Neural progenitor cell (in vitro differentiated cells): Measurements from ENCODE around the gene PJVK. TPM values are rescaled to one million over a fixed set of nuclear protein-coding genes. Genes with fewer than 3 reads are reported as not detected.
"Not testable (repeated sequence)": the region's sequence is repeated elsewhere in the genome, so short reads cannot be mapped to it uniquely, and the experiment has no call there.

ENCODE experiments used
- DNase-seq: peaks from one replicate; pipeline ENCODE4 v3.0.0-alpha.2; 2016; ENCODE audit warnings: low spot score
- H2AFZ ChIP-seq: fragments of 200-600 bp; sonication (generic); replicated peaks from 2 replicates; pipeline ENCODE4 v1.6.1; 2016; ENCODE audit warnings: antibody characterized with exemption
- H3F3A ChIP-seq: fragments of 200-600 bp; sonication (generic); 2 replicates; pipeline ENCODE4 v1.6.1; 2016; ENCODE audit warnings: antibody characterized with exemption, low read depth
- H3K27ac ChIP-seq: fragments of 200-600 bp; sonication (generic); 2 replicates; pipeline ENCODE4 v1.5.1; 2016; ENCODE audit warnings: mild to moderate bottlenecking
- H3K27me3 ChIP-seq: fragments of 200-600 bp; sonication (generic); 2 replicates; pipeline ENCODE4 v1.6.1; 2016; ENCODE audit warnings: mild to moderate bottlenecking, moderate library complexity
- H3K36me3 ChIP-seq: fragments of 200-600 bp; sonication (generic); 2 replicates; pipeline ENCODE4 v1.5.1; 2016
- H3K4me1 ChIP-seq: fragments of 200-600 bp; sonication (generic); 2 replicates; pipeline ENCODE4 v1.6.1; 2016; ENCODE audit warnings: mixed run types
- H3K4me2 ChIP-seq: fragments of 200-600 bp; sonication (generic); 2 replicates; pipeline ENCODE4 v1.6.1; 2016
- H3K4me3 ChIP-seq: fragments of 200-600 bp; sonication (generic); 2 replicates; pipeline ENCODE4 v1.5.1; 2016
- H3K79me2 ChIP-seq: fragments of 200-600 bp; sonication (generic); 2 replicates; pipeline ENCODE4 v1.6.1; 2016; ENCODE audit warnings: low read depth
- H3K9ac ChIP-seq: fragments of 200-600 bp; sonication (generic); 2 replicates; pipeline ENCODE4 v1.6.1; 2016
- H3K9me3 ChIP-seq: fragments of 200-600 bp; sonication (generic); 2 replicates; pipeline ENCODE4 v1.5.1; 2016; ENCODE audit warnings: low read depth
- H4K20me1 ChIP-seq: fragments of 200-600 bp; sonication (generic); 2 replicates; pipeline ENCODE4 v1.6.1; 2016; ENCODE audit warnings: low read depth
- H3K27ac Mint-ChIP-seq: 3 replicates; pipeline ENCODE4 v1.8.0; 2021; ENCODE audit warnings: mixed read lengths
- H3K27me3 Mint-ChIP-seq: 2 replicates; pipeline ENCODE4 v1.8.0; 2022; ENCODE audit warnings: low read depth, mild to moderate bottlenecking, inconsistent platforms, moderate library complexity, mixed read lengths; ENCODE audit not compliant: insufficient read depth
- H3K36me3 Mint-ChIP-seq: 3 replicates; pipeline ENCODE4 v1.8.0; 2021; ENCODE audit warnings: mixed read lengths
- H3K4me1 Mint-ChIP-seq: 3 replicates; pipeline ENCODE4 v1.8.0; 2021; ENCODE audit warnings: mixed read lengths
- H3K4me3 Mint-ChIP-seq: 3 replicates; pipeline ENCODE4 v1.8.0; 2021; ENCODE audit warnings: mild to moderate bottlenecking, moderate library complexity, mixed read lengths
- H3K9me3 Mint-ChIP-seq: 3 replicates; pipeline ENCODE4 v1.8.0; 2020; ENCODE audit warnings: mixed read lengths
- CTCF ChIP-seq: fragments of 200-600 bp; sonication (generic); IDR thresholded peaks from 2 replicates; pipeline ENCODE4 v1.5.1; 2017; ENCODE audit warnings: antibody characterized with exemption, mild to moderate bottlenecking
- EZH2 ChIP-seq: fragments of 200-600 bp; sonication (generic); IDR thresholded peaks from 2 replicates; pipeline ENCODE4 v1.6.1; 2017; ENCODE audit warnings: antibody characterized with exemption, mild to moderate bottlenecking, moderate library complexity
- EZH2phosphoT487 ChIP-seq: fragments of 200-600 bp; sonication (generic); IDR thresholded peaks from 2 replicates; pipeline ENCODE4 v1.6.1; 2017; ENCODE audit warnings: antibody characterized with exemption
- total RNA-seq: library from RNA; depleted of rRNA; stranded (reverse); fragments of >200 nt; gene quantifications from 2 replicates; pipeline ENCODE4 v1.2.3, GENCODE V29; 2015; ENCODE audit warnings: low replicate concordance

The PJVK gene
- total RNA-seq, 1 donor from 2014 or later, result 3.0 TPM

DNA sequence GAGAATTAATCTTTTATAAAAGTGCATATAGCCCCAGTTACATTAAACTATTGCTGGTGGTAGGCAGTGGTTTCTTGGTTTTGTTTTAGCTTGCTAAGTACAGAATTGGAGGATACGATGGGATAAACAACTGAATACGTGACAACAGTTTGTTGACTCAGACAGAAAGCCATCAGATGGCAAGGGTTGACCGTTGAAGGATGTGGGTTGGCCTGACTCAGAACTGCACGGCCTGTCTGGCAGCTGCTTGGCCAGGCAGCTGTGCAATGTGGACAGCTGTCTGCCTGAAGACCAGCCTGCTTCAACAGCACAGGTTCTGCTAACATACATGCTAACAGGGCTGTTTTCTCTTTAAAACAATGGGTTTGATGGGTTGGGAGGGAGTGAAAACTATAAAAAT, 46.8 kb upstream of the PJVK start:
- H3K9me3 Mint-ChIP-seq, result no peaks in the 10 kb centered on the region
- no peaks in the 10 kb centered on the region for H3K36me3 ChIP-seq
- H3K4me3 ChIP-seq, result no peak overlapping the region
- no peaks in the 10 kb centered on the region for H3K27me3 Mint-ChIP-seq
- H3K4me1 Mint-ChIP-seq, result no peaks in the 10 kb centered on the region
- H3K27me3 ChIP-seq, result no peaks in the 10 kb centered on the region
- no peak overlapping the region for H3K4me3 Mint-ChIP-seq
- H2AFZ ChIP-seq, result no peak overlapping the region
- DNase-seq, result no peak
- no peaks in the 10 kb centered on the region for H3K36me3 Mint-ChIP-seq
- no peak for TF ChIP-seq EZH2phosphoT487
- TF ChIP-seq EZH2, result no peak
- TF ChIP-seq CTCF, result no peak
- H3K9ac ChIP-seq, result no peak overlapping the region
- H4K20me1 ChIP-seq, result no peaks in the 10 kb centered on the region
- no peaks in the 10 kb centered on the region for H3K9me3 ChIP-seq
- H3K27ac Mint-ChIP-seq, result no peak overlapping the region
- H3K79me2 ChIP-seq, result no peaks in the 10 kb centered on the region
- no peak overlapping the region for H3K4me2 ChIP-seq
- no peaks in the 10 kb centered on the region for H3F3A ChIP-seq
- no peak overlapping the region for H3K27ac ChIP-seq
- H3K4me1 ChIP-seq, result no peaks in the 10 kb centered on the region

DNA sequence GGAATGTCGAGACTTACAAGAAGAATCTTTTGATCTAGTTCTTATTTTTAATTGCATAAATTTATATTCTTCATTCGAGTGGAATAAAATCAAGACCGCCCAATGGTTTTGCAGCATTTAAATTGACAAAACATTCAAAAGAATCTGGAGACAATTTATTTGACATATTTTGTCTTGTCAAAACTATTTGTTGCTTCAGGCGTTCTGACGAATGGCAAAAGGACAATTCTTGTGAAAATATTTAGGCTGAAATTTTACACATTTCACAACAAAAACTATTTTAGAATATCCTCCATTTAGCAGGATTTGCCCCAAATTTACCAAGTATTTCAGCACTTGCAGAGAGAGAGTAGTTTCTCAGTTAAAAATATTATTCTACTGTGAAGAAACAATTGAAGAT, 41.9 kb upstream of the PJVK start:
- H3K27ac ChIP-seq, result no peak overlapping the region
- H3F3A ChIP-seq, result peaks cover 6% of the 10 kb centered on the region
- no peaks in the 10 kb centered on the region for H4K20me1 ChIP-seq
- no peak overlapping the region for H3K4me2 ChIP-seq
- no peak overlapping the region for H3K9ac ChIP-seq
- DNase-seq, result no peak
- TF ChIP-seq EZH2phosphoT487 (no peak), CTCF (no peak), EZH2 (no peak)
- Mint-ChIP-seq H3K27ac (no peak overlapping the region), H3K36me3 (no peaks in the 10 kb centered on the region), H3K4me3 (no peak overlapping the region), H3K27me3 (peaks cover 6% of the 10 kb centered on the region), H3K9me3 (peaks cover 2% of the 10 kb centered on the region), H3K4me1 (peaks cover 4% of the 10 kb centered on the region)
- no peak overlapping the region for H2AFZ ChIP-seq
- no peaks in the 10 kb centered on the region for H3K79me2 ChIP-seq
- H3K4me3 ChIP-seq, result no peak overlapping the region
- no peaks in the 10 kb centered on the region for H3K36me3 ChIP-seq
- no peaks in the 10 kb centered on the region for H3K4me1 ChIP-seq
- no peaks in the 10 kb centered on the region for H3K9me3 ChIP-seq
- H3K27me3 ChIP-seq, result no peaks in the 10 kb centered on the region

DNA sequence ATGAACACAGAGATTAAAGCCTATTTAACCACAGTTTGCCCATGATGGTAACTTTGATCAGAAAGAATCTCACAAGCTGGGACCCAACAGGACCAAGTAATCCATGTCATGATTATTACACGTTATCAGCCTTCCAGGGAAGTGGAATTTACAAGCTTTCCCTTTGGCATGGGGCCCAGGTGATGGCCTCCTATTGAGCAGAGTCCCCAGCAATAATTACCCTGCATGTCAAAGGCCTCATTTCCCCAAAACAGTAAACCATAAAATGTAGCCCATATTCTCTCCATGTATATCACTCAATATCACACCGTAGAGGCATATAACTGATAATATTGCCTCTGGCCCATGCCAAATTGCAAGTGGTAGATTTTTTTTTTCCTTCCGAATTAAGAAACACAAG, 39.1 kb upstream of the PJVK start:
- Histone ChIP-seq H3K36me3 (no peaks in the 10 kb centered on the region), H3F3A (peaks cover 6% of the 10 kb centered on the region), H3K4me3 (no peak overlapping the region), H3K27ac (no peak overlapping the region), H3K27me3 (no peaks in the 10 kb centered on the region), H2AFZ (no peak overlapping the region), H3K4me1 (peaks cover 4% of the 10 kb centered on the region), H3K9me3 (no peaks in the 10 kb centered on the region), H3K79me2 (peaks cover 9% of the 10 kb centered on the region), H3K4me2 (no peak overlapping the region), H3K9ac (no peak overlapping the region), H4K20me1 (no peaks in the 10 kb centered on the region)
- TF ChIP-seq EZH2phosphoT487 (no peak), EZH2 (no peak), CTCF (no peak)
- Mint-ChIP-seq H3K9me3 (peaks cover 2% of the 10 kb centered on the region), H3K4me3 (no peak overlapping the region), H3K27ac (no peak overlapping the region), H3K36me3 (no peaks in the 10 kb centered on the region), H3K27me3 (peaks cover 6% of the 10 kb centered on the region), H3K4me1 (peaks cover 17% of the 10 kb centered on the region)
- DNase-seq, result no peak

DNA sequence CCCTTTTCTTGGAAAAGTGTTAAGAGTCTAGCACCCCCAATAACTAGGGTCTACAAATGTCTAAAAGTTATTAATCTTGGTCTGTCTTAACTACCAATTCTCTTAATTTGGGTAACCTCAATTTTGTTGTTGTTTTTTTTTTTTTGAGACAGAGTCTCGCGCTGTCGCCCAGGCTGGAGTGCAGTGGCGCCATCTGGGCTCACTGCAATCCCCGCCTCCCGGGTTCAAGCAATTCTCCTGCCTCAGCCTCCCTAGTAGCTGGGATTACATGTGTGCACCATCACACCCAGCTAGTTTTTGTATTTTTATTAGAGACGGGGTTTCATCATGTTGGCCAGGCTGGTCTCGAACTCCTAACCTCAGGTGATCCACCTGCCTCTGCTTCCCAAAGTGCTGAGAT, 38.7 kb upstream of the PJVK start:
- H3K27me3 Mint-ChIP-seq, H3K27ac Mint-ChIP-seq, H3K9ac ChIP-seq, H2AFZ ChIP-seq, H3K9me3 ChIP-seq, H3K4me1 ChIP-seq, DNase-seq, H3K36me3 ChIP-seq, H3K79me2 ChIP-seq, H3F3A ChIP-seq, H3K36me3 Mint-ChIP-seq, H3K27me3 ChIP-seq, H3K4me2 ChIP-seq, H3K9me3 Mint-ChIP-seq, H3K4me3 ChIP-seq, H3K27ac ChIP-seq, H4K20me1 ChIP-seq: not testable (repeated sequence)
- peak overlapping the region; percentile 90 for H3K4me3 Mint-ChIP-seq
- H3K4me1 Mint-ChIP-seq, result peaks cover 17% of the 10 kb centered on the region
